Measurements from ENCODE around the gene MRPL3.
A peak's percentile ranks its signal among the peaks of the same experiment; 100 is the strongest.
"Not testable (repeated sequence)": the region's sequence is repeated elsewhere in the genome, so short reads cannot be mapped to it uniquely, and the experiment has no call there.

The MRPL3 gene

DNA sequence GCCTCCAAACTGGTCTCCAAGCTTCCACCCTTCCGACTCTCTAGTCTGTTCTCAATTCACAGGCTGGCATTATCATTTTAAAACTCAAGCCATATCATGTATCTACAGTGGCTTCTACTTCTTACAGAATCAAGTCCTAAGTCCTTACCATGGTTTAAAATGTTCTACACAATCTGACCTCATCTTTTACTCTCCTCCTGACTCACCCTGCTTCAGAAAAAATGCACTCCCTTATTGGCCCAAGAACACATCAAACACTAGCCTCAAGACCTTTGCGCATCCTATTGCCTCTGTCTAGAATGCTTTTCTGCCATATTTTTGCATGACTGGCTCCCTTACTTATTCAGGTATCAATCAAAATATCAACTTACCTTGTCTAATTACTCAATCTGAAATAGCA, 11.0 kb downstream of the MRPL3 start:
- no peak for FAIRE-seq

DNA sequence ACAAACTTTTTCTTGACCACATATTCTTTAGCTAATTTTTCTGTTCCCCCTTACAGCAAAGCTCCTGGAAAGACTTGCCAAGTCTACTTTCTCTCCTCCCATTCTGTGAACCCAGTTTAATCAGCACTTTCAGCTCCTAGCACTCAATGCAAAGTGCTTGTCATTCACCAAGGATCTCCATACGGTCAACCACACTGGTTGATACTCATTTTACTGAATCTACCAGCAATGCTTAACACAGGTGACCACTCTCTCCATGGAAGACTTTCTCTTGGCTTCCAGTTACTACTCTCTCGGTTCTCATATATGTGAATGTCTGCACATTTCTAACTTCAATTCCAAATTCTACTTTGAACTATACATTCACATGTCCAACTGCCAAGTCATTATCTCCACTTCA, 11.7 kb downstream of the MRPL3 start:
- FAIRE-seq = no peak

DNA sequence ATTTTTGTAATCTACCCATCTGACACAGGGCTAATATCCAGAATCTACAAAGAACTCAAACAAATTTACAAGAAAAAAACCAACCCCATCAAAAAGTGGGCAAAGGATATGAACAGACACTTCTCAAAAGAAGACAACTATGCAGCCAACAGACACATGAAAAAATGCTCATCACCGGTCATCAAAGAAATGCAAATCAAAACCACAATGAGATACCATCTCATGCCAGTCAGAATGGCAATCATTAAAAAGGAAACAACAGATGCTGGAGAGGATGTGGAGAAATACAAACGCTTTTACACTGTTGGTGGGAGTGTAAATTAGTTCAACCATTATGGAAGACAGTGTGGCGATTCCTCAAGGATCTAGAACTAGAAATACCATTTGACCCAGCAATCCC, 16.2 kb downstream of the MRPL3 start:
- FAIRE-seq = not testable (repeated sequence)

DNA sequence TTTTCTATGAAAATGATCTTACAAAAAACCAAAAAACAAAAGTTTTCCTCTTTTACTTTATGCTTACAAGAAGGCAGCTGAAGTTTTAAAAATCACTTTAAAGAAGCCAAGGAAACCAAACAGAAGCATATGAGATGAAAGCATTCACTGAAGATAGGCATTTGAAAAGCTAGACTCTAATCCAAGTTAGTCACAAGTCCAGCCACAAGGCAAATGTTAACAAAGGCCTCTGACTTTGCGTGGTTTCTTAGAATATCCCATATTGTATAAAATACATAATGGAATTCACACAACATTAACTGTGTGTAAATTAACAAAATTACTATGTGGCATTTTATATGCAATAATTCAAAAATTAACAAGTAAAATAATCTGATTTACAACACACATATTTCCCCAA, 17.7 kb downstream of the MRPL3 start:
- no peak for FAIRE-seq

DNA sequence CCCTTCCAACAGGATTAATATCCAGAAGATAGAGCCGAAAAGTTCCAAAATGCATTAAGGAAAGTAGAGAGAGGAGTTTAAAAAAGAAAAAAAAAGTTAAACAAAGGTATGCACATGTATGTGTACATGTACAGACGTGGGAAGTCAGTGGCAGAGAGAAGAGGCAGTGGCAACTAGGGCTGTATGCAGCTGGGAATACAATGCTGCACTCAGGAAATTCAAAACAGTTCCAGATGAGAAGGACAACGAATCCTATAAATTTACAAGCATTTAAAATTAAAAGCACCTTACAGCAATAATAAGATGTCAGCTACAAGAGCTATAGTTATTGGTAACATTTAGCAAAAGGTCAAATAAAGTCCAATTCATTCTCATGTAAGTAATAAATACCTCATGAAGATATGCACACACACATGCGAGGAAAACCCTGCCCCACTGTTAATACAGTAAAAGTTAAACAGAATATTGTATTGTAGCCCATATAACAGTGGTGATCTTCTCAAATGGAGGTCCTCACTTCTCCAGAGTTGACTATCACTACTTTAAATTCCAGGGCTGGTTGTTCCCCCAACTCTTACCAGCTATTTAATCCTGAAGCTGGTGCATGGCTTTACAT, 18.2 kb downstream of the MRPL3 start:
- FAIRE-seq = no peak

DNA sequence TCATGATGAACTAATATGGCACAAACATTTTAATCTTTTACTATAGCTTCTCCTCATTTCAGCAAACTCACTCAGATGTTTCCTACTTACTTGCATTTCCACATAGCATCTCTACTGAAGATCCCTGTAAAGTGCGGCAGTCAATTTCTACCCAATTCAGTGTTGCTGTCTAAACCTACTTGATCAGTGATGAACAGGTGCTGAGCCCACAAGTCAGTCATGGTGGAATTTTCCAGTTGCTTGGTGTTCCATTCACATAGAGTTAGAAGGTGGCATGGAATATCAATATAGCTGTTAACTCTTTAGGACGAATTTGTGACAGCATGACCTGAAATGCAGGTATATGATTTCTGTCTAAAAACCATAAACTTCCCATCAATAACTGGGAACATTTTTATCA, 22.7 kb downstream of the MRPL3 start:
- FAIRE-seq = no peak

DNA sequence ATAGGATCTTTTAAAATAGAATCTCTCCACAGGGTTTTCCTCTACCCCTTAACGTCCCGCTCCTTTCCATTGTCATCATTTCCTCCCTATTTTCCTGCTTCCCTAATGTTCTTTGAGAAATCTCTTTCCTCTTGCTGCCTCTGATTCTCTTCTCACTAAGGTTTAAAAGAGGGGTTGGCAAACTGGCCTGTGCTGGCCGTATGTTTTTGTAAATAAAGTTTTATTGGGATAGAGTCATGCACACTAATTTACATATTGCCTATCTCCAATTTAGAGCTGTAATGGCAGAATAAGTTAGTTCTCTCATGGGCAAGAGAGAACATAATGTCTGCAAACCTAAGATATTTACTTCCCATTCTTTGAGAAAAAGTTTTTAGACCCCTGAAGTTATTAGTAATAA, 25.0 kb downstream of the MRPL3 start:
- no peak for FAIRE-seq

DNA sequence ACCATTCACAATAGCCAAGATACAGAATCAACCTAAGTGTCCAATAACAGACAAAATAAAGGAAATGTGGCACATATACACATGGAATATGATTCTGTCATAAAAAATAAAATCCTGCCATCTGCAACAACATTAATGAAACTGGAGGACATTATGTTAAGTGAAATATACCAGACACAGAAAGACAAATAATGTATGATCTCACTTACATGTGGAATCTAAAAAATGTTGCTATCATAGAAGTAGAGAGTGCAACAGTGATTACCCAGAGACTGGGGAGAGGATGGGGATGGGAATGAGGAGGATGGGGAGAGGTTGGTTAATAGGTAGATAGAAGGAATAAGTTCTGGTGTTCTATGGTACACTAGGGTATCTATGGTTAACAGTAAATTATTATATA, 28.7 kb downstream of the MRPL3 start:
- no peak for FAIRE-seq

DNA sequence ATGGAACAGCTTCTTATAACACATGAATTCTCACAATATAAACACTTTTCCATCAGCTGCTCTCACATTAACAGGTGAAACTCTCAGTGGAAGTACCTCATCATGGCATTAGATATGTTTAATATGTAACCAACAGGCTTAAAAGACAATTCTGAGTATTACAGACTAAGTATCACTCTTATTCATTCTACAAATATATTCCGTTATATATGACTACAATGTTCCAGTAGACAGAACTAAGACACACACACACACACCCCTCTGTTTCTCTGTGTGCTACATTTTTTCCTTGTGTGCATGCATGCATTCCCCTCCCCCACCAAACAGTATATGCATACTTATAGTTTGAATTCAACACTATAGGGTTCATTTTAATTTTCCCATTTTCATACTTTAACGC, 32.4 kb downstream of the MRPL3 start:
- no peak for FAIRE-seq

DNA sequence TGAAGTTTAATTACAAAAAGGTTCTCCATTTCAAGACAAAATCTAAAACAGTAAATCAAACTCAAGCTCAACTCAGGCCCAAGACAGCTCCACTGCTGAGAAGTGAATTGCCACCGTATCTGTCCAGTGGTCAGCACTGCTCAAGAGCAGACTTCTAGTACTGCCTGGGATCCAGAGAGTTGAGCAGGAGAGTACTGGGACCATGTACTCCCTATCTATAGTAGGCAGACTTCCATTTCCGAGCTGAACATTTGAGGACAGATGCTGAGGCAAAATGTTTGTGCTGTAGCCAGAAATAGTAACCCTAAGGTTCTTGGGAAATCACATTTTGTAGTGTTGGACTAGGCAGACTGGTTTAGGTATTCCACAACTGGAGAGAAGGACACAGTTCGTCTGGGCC, 44.1 kb downstream of the MRPL3 start:
- no peak for FAIRE-seq

DNA sequence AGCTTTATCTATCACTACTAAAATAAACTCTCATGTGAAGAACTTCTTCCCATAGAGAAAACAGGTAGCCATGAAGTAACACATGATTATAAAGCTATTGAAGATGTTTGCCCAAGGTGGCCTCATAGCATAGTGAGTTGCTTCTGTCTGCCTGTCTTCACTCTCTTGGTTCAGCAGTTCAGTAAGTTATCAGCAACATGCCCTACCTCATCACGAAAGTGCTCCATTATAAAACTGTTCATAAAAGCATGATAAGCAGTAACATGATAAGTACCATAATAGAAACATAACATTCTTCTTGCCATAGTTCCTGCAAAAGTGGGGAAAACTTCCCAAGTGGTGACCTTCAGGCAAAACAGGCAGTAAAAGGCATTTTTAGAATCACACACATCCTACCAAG, 45.6 kb downstream of the MRPL3 start:
- FAIRE-seq = no peak

DNA sequence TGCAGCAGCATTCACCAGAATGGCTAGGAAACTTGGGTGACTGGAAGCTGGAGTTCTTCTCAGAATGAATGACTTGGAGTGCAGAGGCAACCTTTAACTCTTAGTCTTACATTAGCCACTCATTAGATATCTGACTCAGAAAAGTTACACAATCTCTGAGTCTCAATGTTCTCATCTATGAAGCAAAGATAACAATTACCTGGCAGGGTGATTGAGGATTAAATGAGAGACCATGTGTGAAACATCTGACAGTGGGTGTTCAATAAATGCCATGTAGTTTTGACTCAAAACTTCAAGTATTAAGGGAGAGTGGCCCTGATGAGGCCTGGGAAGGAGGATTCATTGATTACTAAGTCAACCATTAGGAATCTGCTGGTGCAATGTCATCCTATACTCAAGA, 48.3 kb downstream of the MRPL3 start:
- FAIRE-seq = no peak

DNA sequence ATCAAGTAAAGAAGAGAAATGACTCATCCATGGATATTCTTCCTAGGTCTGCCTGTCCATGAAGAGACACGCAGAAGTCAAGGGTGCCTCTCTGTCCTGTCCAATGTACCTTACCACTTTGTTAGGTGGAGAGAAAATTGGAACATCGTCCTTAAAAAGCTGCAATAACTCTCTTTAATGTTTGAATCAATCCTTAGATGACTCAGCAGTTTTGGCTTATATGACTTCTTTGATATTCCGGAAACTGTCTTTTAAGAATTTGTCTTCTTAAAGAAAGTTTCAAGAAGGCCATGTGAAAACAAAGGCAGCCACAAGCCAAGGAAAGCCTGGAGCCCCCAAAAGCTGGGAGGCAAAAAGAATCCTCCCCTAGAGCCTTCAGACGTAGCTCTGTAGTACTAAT, 49.2 kb downstream of the MRPL3 start:
- no peak for FAIRE-seq

DNA sequence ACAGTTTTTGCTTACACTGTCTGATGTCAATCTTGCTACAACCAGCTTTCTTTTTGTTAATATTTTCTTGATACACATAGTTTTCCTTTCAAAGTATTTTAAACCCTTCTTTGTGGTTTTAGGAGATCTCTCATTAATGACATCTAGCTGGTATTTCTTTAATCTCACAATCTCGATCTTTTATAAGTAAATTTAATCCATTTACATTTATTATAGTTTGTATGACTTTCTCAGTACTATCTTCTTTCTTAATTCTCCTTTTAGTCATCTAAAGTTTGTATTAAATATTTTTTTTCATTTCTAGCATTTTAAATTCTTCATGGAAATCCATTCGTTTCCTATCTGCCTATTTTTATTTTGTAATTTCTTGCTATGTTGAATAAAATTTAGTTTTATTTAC, 55.4 kb downstream of the MRPL3 start:
- FAIRE-seq = peak; percentile 40

DNA sequence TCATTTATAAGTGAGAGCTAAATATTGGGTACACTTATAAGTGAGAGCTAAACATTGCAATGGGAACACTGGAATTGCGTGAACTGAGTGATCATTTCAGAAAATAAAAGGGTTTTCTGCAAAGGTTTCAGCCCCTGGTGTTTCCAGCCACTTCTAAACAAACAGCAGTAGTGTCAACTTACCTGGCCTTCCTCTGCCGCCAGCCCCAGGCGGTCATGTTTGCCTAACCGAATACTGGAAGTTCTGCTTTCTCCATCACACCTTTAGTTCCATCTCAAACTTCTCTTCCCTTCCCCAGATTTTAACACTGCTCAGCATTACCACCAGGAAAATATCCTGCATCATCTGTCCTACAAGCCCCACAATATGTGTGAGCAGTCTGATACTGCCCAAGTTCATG, 58.6 kb downstream of the MRPL3 start:
- FAIRE-seq = no peak

DNA sequence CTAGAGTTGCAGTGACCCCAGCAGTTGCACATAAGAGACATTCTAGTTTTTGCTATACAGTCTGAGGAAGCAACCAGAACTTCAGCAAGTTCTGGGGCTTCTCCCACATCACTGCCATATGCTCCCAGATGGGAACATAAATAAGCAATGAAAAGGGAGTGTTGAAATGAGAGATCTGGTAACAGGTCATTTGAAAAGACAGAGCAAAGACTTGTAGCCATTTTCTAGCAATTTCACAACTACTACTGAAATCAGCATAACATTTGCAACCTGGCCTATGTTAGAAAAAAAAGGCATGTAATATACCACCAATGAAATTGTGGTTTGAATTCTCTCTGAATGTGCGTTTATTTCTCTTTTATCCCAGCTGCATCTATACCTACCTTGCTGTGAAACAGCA, 63.7 kb downstream of the MRPL3 start:
- FAIRE-seq = no peak

DNA sequence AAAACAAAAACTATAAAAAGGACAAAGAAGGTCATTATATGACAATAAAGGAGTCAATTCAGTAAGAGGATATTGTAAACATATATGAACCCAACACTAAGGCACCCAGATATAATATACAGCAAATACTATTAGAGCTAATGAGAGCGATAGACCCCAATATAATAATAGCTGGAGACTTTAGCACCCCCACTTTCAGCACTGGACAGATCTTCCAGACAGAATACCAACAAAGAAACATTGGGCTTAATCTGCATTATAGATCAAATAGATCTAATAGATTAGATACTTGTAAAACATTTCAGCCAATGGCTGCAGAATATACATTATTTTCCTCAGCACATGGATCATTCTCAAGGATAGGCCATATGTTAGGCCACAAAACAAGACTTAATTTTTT, 67.8 kb downstream of the MRPL3 start:
- no peak for FAIRE-seq

DNA sequence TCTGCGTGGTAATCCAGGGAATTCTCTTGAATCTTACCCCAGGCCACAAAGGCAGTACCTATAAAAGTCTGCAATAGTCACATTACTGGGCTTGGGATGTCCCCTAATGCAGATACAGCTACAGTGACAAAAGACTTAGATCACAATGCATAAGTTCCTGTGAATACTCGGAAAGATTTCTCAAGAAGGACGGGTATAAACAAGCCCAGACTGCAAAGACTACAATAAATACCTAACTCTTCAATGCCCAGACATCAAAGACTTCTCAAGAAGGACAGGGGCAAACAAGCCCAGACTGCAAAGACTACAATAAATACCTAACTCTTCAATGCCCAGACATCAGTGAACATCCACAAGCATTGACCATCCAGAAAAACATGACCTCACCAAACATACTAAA, 70.3 kb downstream of the MRPL3 start:
- no peak for FAIRE-seq

DNA sequence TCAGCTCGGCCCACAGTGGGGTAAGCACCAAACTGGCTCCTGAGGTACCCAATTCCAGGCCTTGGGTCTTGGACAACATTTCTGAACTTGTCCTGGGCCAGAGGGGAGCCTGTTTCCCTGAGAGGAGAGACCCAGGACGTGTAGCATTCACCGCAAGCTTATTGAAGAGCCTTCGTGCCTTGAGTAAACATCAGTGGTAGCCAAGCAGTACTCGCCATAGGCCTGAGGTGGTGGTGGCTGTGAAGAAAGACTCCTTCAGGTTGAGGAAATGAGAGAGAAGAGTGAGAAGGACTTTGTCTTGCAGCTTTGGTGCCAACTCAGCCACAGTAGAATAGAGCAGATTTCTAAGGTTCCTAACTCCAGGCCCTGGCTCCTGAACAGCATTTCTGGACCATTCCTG, 71.0 kb downstream of the MRPL3 start:
- FAIRE-seq = no peak

DNA sequence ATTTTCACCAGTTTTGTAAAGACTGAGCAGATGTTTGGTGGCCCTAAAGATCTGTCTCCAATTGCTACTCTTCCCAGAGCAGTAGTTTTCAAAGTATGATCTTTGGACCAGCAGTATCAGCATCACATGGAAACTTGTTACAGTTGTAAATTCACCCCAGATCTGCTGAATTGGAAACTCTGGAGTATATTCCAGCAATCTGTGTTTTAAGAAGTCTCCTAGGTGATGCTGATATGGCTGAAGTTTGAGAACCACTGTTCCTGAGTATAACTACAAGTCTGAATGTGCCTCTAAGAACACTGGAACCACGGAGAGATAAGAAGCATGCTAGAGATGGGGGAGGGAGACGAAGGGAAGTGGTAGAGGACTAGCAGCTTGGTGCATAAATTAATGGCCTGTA, 75.5 kb downstream of the MRPL3 start:
- no peak for FAIRE-seq

DNA sequence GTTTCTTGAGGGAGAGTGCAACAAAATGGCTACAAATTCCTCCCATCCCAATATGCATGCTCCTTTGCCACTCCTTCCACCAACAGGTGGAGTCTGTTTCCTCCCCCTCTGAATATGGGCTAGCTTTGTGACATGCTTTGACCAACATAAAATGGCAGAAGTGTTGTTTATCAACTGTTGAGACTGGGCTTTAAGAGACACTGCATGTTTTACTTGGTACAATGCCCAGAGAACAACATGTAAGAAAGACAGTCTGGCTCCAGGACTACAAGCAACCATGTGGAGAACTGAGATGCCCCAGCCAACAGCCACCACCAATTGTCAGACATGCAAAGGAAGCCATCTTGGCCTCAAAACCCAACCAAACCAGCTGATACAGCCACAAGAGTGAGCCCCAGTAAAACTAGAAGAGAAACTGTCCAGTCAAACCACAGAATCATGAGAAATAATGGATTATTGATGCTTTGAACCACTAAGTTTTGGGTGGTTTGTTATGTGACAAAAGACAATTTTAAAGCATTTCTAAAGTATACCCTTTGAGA, 80.7 kb downstream of the MRPL3 start:
- FAIRE-seq = no peak

DNA sequence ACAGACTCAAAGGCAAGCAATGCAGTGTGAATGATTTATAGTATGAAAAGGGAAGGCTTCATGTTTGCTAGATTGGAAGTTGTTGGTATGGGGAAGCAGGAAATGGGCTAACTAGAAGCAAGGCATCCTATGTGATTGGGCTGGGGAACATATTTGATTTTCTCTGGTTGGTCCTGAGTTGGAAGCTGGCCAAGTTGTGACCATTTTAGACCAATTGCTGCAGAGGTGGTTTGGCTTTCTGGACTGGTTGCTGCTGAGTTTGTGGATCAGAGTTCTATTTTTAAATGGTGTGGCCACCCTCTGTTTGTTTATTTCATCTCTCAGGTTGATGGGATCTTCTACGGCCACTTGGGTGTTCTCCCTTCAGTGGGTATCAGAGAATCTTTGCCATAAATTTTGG, 81.5 kb downstream of the MRPL3 start:
- FAIRE-seq = no peak

DNA sequence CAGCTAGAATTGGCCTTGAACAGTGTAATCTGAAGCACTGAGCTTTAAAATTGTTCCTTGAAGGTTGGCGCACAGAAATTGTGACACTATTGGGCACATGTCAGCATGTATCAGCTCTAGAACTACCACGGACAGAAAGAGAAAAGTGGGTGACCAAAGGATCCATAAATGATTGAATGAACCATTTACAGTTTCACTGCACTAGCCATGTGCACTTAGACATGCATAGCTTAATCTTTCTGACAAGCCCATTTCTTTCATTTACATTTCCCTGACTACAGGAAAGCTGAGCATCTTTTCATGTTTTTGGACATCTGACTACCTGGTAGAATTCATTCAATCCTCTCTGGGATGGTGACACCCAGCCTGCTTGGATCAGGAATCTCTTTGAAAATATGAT, 85.0 kb downstream of the MRPL3 start:
- FAIRE-seq = no peak

All from G401.6 (cell line).